ENCODE data around the gene QSOX2. TPM values are rescaled to one million over a fixed set of nuclear protein-coding genes. Genes with fewer than 3 reads are reported as not detected.

Gene QSOX2
- total RNA-seq, 1 donor from 2014 or later: 15.6 TPM

GRCh38 chr9:136225748-136226679 is 19.6 kb downstream of the QSOX2 start:
- intact Hi-C loops (cut with micrococcal nuclease): no loop called here

- intact Hi-C loops (cut with micrococcal nuclease): no loop called here
These were observed 20.3 kb downstream of the QSOX2 start for GRCh38 chr9:136225366-136225747.

GRCh38 chr9:136223871-136224640 is 21.6 kb downstream of the QSOX2 start:
- intact Hi-C loops (cut with micrococcal nuclease): no loop called here

GRCh38 chr9:136222906-136223285 is 22.7 kb downstream of the QSOX2 start:
- intact Hi-C loops (cut with micrococcal nuclease): no loop called here

GRCh38 chr9:136222166-136222905 is 23.3 kb downstream of the QSOX2 start:
- intact Hi-C loops (cut with micrococcal nuclease): no loop called here

GRCh38 chr9:136220017-136220729 is 25.4 kb downstream of the QSOX2 start:
- intact Hi-C loops (cut with micrococcal nuclease): no loop called here

GRCh38 chr9:136219276-136219675 is 26.3 kb downstream of the QSOX2 start:
- intact Hi-C loops (cut with micrococcal nuclease): no loop called here

- intact Hi-C loops (cut with micrococcal nuclease): no loop called here
These were observed 26.9 kb downstream of the QSOX2 start for GRCh38 chr9:136218673-136219072.

- intact Hi-C loops (cut with micrococcal nuclease): no loop called here
These were observed 27.3 kb downstream of the QSOX2 start for GRCh38 chr9:136218271-136218670.

- intact Hi-C loops (cut with micrococcal nuclease): no loop called here
These were observed 28.9 kb downstream of the QSOX2 start for GRCh38 chr9:136216541-136217244.

GRCh38 chr9:136213733-136214132 is 31.9 kb downstream of the QSOX2 start:
- intact Hi-C loops (cut with micrococcal nuclease): no loop called here

- intact Hi-C loops (cut with micrococcal nuclease): no loop called here
These were observed 33.2 kb downstream of the QSOX2 start for GRCh38 chr9:136212345-136212950.

- intact Hi-C loops (cut with micrococcal nuclease): no loop called here
These were observed 33.9 kb downstream of the QSOX2 start for GRCh38 chr9:136211441-136212344.

- intact Hi-C loops (cut with micrococcal nuclease): no loop called here
These were observed 34.6 kb downstream of the QSOX2 start for GRCh38 chr9:136211006-136211405.

GRCh38 chr9:136210276-136210675 is 35.3 kb downstream of the QSOX2 start:
- intact Hi-C loops (cut with micrococcal nuclease): no loop called here

- intact Hi-C loops (cut with micrococcal nuclease): no loop called here
These were observed 35.8 kb downstream of the QSOX2 start for GRCh38 chr9:136209786-136210185.

- intact Hi-C loops (cut with micrococcal nuclease): no loop called here
These were observed 36.4 kb downstream of the QSOX2 start for GRCh38 chr9:136209232-136209631.

- intact Hi-C loops (cut with micrococcal nuclease): no loop called here
These were observed 36.9 kb downstream of the QSOX2 start for GRCh38 chr9:136208675-136209074.

- intact Hi-C loops (cut with micrococcal nuclease): no loop called here
These were observed 38.0 kb downstream of the QSOX2 start for GRCh38 chr9:136207616-136208015.

All from T-helper 2 cell treated with Interferon-gamma antibody and Interleukin-4, amounts not matched to agents 100 ng/mL and 5 ng/mL, for 36 hours (primary cell).